Measurements from ENCODE around the gene CYP26B1. TPM values are rescaled to one million over a fixed set of nuclear protein-coding genes. Genes with fewer than 3 reads are reported as not detected.

Gene CYP26B1
- total RNA-seq, 1 experiment from 2014 or later, result 3.0 TPM

- H3K4me3 Mint-ChIP-seq (ENCODE audit: low read depth, unreplicated experiment), result no peak overlapping the region
Measured at GRCh38 chr2:72117029-72117428, 30.6 kb downstream of the CYP26B1 start.

GRCh38 chr2:72116081-72116533 lies 31.6 kb downstream of the CYP26B1 start:
- peaks cover 16% of the 10 kb centered on the region for H3K27me3 Mint-ChIP-seq (ENCODE audit: unreplicated experiment)
- TF ChIP-seq CTCF (IDR thresholded peaks at IDR 0.05; ENCODE audit: unreplicated experiment), result peak; percentile 64
- H3K27ac Mint-ChIP-seq (ENCODE audit: unreplicated experiment), result peak overlapping the region; percentile 77
- CTCF ChIA-PET, result interaction anchor here (0.7 to 2.4 kb wide), 8 partner anchors 14 to 192 kb away, joined by 3 to 19 read pairs (median 6); no protein-coding TSS in a partner anchor
- H3K4me1 Mint-ChIP-seq (ENCODE audit: low read depth, unreplicated experiment), result peaks cover 16% of the 10 kb centered on the region
- intact Hi-C loops (cut with micrococcal nuclease; ENCODE audit: unreplicated experiment), result no loop called here
- DNase-seq, result peak; percentile 77
- peak overlapping the region; percentile 56 for H3K4me3 Mint-ChIP-seq (ENCODE audit: low read depth, unreplicated experiment)
- BruUV-seq (replicated peaks), result no TSS peak
- H3K9me3 Mint-ChIP-seq (ENCODE audit: low read depth, unreplicated experiment), result peaks cover 3% of the 10 kb centered on the region
- peaks cover 7% of the 10 kb centered on the region for H3K36me3 Mint-ChIP-seq (ENCODE audit: insufficient read depth, unreplicated experiment)

More at GRCh38 chr2:72117029-72117428, 30.6 kb downstream of the CYP26B1 start:
- BruUV-seq (replicated peaks), result no TSS peak
- Mint-ChIP-seq H3K36me3 (ENCODE audit: insufficient read depth, unreplicated experiment) (peaks cover 7% of the 10 kb centered on the region), H3K27ac (ENCODE audit: unreplicated experiment) (no peak overlapping the region), H3K9me3 (ENCODE audit: low read depth, unreplicated experiment) (peaks cover 3% of the 10 kb centered on the region), H3K27me3 (ENCODE audit: unreplicated experiment) (peaks cover 25% of the 10 kb centered on the region), H3K4me1 (ENCODE audit: low read depth, unreplicated experiment) (peaks cover 16% of the 10 kb centered on the region)
- CTCF ChIA-PET, result interaction anchor here (0.9 to 2.4 kb wide), 2 partner anchors 183 to 193 kb away, joined by 3 to 19 read pairs; no protein-coding TSS in a partner anchor
- DNase-seq, result no peak
- intact Hi-C loops (cut with micrococcal nuclease; ENCODE audit: unreplicated experiment), result no loop called here
- no peak for TF ChIP-seq CTCF (IDR thresholded peaks at IDR 0.05; ENCODE audit: unreplicated experiment)

GRCh38 chr2:72115110-72116080 lies 32.3 kb downstream of the CYP26B1 start:
- Mint-ChIP-seq H3K27ac (ENCODE audit: unreplicated experiment) (peak overlapping the region; percentile 77), H3K4me1 (ENCODE audit: low read depth, unreplicated experiment) (peaks cover 16% of the 10 kb centered on the region), H3K36me3 (ENCODE audit: insufficient read depth, unreplicated experiment) (peaks cover 7% of the 10 kb centered on the region), H3K4me3 (ENCODE audit: low read depth, unreplicated experiment) (peak overlapping the region; percentile 56), H3K27me3 (ENCODE audit: unreplicated experiment) (peaks cover 12% of the 10 kb centered on the region), H3K9me3 (ENCODE audit: low read depth, unreplicated experiment) (peaks cover 3% of the 10 kb centered on the region)
- CTCF ChIA-PET, result interaction anchor here (0.7 to 2.4 kb wide), 8 partner anchors 13 to 292 kb away, joined by 3 to 19 read pairs (median 6); no protein-coding TSS in a partner anchor
- intact Hi-C loops (cut with micrococcal nuclease; ENCODE audit: unreplicated experiment), result no loop called here
- BruUV-seq (replicated peaks), result no TSS peak
- no peak for TF ChIP-seq CTCF (IDR thresholded peaks at IDR 0.05; ENCODE audit: unreplicated experiment)
- DNase-seq, result peak; percentile 96

- no peak for DNase-seq
- Mint-ChIP-seq H3K27me3 (ENCODE audit: unreplicated experiment) (peaks cover 5% of the 10 kb centered on the region), H3K4me1 (ENCODE audit: low read depth, unreplicated experiment) (peaks cover 16% of the 10 kb centered on the region), H3K36me3 (ENCODE audit: insufficient read depth, unreplicated experiment) (peaks cover 7% of the 10 kb centered on the region), H3K4me3 (ENCODE audit: low read depth, unreplicated experiment) (no peak overlapping the region), H3K9me3 (ENCODE audit: low read depth, unreplicated experiment) (peaks cover 3% of the 10 kb centered on the region), H3K27ac (ENCODE audit: unreplicated experiment) (no peak overlapping the region)
- no peak for TF ChIP-seq CTCF (IDR thresholded peaks at IDR 0.05; ENCODE audit: unreplicated experiment)
- CTCF ChIA-PET, result interaction anchor here (0.7 to 2.4 kb wide), 5 partner anchors 15 to 462 kb away, joined by 3 to 19 read pairs (median 7); no protein-coding TSS in a partner anchor
- intact Hi-C loops (cut with micrococcal nuclease; ENCODE audit: unreplicated experiment), result no loop called here
- no TSS peak for BruUV-seq (replicated peaks)
Measured at GRCh38 chr2:72114693-72115051, 33.0 kb downstream of the CYP26B1 start.

All from Calu3 (cell line).